Stimulated activated CD4-positive, alpha-beta T cell treated with anti-CD3 and anti-CD28 coated beads, Interleukin-12 subunit alpha, Interleukin-12 subunit beta, amount 100 ng/mL, for 24 hours (primary cell): ENCODE measurements around the gene EXO1.
"Not testable (repeated sequence)": the region's sequence is repeated elsewhere in the genome, so short reads cannot be mapped to it uniquely, and the experiment has no call there.

Experiments
- DNase-seq, 2 experiments: peaks; one replicate each; pipeline ENCODE4 v3.0.0-alpha.2; 2020; ENCODE audit warnings: low read depth in 2 of 2

The EXO1 gene

GRCh38 chr1:241847796-241848685, at the start of gene EXO1:
EXO1 (plus strand) TSS chr1:241848204; CDS start chr1:241850426, 2,222 bp downstream.
- DNase-seq, result peak; percentile 80 to 84

GRCh38 chr1:241799416-241799815, 48.6 kb upstream of the EXO1 start:
- DNase-seq, result no peak

- no peak for DNase-seq
Measured at GRCh38 chr1:241800640-241801039, 47.4 kb upstream of the EXO1 start.

- DNase-seq, result no peak
Measured at GRCh38 chr1:241802863-241803262, 45.1 kb upstream of the EXO1 start.

- not testable (repeated sequence) for DNase-seq
Measured at GRCh38 chr1:241804706-241805105, 43.3 kb upstream of the EXO1 start.

- DNase-seq, result no peak
Measured at GRCh38 chr1:241808265-241808664, 39.7 kb upstream of the EXO1 start.

- DNase-seq, result no peak
Measured at GRCh38 chr1:241810769-241811405, 37.1 kb upstream of the EXO1 start.

GRCh38 chr1:241813768-241814320, 34.2 kb upstream of the EXO1 start:
- DNase-seq, result no peak

- no peak for DNase-seq
Measured at GRCh38 chr1:241816008-241816407, 32.0 kb upstream of the EXO1 start.

GRCh38 chr1:241817331-241817792, 30.6 kb upstream of the EXO1 start:
- no peak for DNase-seq

- no peak for DNase-seq
Measured at GRCh38 chr1:241817956-241818612, 29.9 kb upstream of the EXO1 start.

GRCh38 chr1:241819340-241819866, 28.6 kb upstream of the EXO1 start:
- DNase-seq, result no peak

GRCh38 chr1:241821363-241821762, 26.6 kb upstream of the EXO1 start:
- DNase-seq, result no peak

- DNase-seq, result no peak
Measured at GRCh38 chr1:241822846-241823245, 25.2 kb upstream of the EXO1 start.

GRCh38 chr1:241823925-241824324, 24.1 kb upstream of the EXO1 start:
- no peak for DNase-seq

GRCh38 chr1:241825581-241825980, 22.4 kb upstream of the EXO1 start:
- no peak for DNase-seq

- DNase-seq, result not testable (repeated sequence)
Measured at GRCh38 chr1:241826613-241827012, 21.4 kb upstream of the EXO1 start.

- no peak for DNase-seq
Measured at GRCh38 chr1:241827264-241827663, 20.7 kb upstream of the EXO1 start.

GRCh38 chr1:241828463-241829021, 19.5 kb upstream of the EXO1 start:
- DNase-seq, result no peak

- no peak for DNase-seq
Measured at GRCh38 chr1:241829468-241829867, 18.5 kb upstream of the EXO1 start.

- DNase-seq, result no peak
Measured at GRCh38 chr1:241834733-241835377, 13.1 kb upstream of the EXO1 start.
